ENCODE measurements around the gene PLEKHO2. TPM values are rescaled to one million over a fixed set of nuclear protein-coding genes. Genes with fewer than 3 reads are reported as not detected.

PLEKHO2 gene
- total RNA-seq, 2 experiments from 2014 or later, result 12.0 to 24.5 TPM

DNA sequence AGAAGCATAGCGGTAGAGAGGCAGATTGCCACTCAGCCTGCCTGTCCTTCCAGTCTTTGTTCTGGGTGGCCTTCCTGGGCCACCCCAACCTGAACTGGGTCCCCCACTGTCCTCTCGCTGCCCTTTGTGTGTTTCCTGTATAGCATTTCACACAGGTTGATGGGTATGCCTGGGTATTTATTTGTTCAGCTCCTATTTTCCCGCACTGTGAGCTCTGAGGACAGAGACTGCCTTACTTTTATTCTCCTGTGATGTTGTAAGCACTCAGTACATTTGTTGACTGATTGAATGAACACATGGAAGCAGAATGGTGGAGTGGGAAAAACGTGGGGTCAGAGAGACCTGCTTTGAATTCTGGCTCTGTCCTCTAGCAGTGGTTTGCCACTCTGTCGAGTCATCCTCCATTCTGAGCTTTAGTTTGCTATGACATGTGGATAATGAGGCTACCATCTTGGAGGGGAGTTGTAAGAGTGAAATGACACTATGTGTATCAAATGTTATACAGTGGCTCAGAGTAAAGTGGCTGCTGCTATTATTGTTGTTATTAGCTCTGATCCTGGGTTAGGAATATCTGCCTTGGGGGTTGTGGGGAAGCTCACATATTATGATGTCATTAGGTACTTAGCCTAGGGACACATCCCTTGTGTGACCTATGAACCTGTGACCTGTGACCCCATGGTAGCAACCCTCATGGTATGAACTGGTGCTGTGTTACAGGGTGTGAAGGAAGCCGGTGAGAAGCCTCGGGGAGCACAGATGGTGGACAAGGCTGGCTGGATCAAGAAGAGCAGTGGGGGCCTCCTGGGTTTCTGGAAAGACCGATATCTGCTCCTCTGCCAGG, 6.4 kb downstream of the PLEKHO2 start:
- TF ChIP-seq, protein P1, sequence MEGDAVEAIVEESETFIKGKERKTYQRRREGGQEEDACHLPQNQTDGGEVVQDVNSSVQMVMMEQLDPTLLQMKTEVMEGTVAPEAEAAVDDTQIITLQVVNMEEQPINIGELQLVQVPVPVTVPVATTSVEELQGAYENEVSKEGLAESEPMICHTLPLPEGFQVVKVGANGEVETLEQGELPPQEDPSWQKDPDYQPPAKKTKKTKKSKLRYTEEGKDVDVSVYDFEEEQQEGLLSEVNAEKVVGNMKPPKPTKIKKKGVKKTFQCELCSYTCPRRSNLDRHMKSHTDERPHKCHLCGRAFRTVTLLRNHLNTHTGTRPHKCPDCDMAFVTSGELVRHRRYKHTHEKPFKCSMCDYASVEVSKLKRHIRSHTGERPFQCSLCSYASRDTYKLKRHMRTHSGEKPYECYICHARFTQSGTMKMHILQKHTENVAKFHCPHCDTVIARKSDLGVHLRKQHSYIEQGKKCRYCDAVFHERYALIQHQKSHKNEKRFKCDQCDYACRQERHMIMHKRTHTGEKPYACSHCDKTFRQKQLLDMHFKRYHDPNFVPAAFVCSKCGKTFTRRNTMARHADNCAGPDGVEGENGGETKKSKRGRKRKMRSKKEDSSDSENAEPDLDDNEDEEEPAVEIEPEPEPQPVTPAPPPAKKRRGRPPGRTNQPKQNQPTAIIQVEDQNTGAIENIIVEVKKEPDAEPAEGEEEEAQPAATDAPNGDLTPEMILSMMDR (conservative IDR thresholded peaks at IDR 0.05; ENCODE audit: low read length), result no peak
- no peak for TF ChIP-seq EZH2phosphoT487 (IDR thresholded peaks at IDR 0.05; ENCODE audit: borderline replicate concordance, low read depth, low read length)

DNA sequence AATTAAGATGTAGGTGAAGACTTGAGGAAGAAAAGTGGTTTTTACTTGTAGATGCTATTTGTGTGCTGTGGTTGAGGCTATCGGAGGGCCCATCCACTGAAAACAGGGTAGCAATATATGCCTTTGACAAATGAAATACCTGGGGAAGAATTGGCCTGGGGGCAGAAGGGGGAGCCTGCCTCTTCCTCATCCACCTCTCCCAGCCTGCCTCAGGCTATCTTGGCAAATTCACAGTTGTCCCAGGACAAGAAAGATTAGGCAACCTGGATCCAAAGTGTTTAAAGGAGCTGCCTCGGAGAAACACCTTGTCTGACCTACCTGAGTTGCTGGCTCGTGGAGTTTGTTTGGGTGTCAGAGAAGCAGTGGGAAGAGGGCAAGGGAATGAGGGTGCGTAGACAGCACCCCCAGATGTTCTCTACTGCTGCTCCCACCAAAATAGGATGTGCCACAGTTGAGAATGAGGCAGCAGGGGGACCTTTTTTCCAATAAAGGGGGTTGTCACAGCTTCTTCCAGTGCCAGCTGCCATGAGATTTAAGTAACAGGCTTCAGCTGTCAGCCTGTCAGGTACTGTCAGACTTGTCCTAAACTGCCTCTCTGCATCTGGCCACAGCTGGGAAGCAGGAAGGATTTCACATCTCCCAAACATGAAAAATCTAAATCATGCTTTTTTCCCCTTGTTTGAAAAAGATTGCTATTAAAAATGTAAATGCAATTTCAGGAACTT, 9.2 kb downstream of the PLEKHO2 start:
- BruUV-seq (replicated peaks), result no TSS peak
- H3K4me1 ChIP-seq (ENCODE audit: insufficient read depth, low read length, poor library complexity, severe bottlenecking), result peaks cover 22% of the 10 kb centered on the region
- peaks cover 5% of the 10 kb centered on the region; the same call in 1 of the 2 replicates for H3K79me2 ChIP-seq (ENCODE audit: insufficient read depth, low read depth, low read length)
- intact Hi-C loops (cut with micrococcal nuclease; ENCODE audit: unreplicated experiment), result no loop called here
- H3K4me2 ChIP-seq (ENCODE audit: low read length), result no peak overlapping the region
- H3K36me3 ChIP-seq (ENCODE audit: insufficient read depth, low read length), result peaks cover 54% of the 10 kb centered on the region
- POLR2A ChIA-PET, result interaction anchor here (1.0 kb wide), 1 partner anchor 43 kb away, joined by 3 read pairs; no protein-coding TSS in a partner anchor
- no peak overlapping the region for H2AFZ ChIP-seq (ENCODE audit: low read length)
- H3K9me2 ChIP-seq (ENCODE audit: insufficient read depth, low read length), result no peaks in the 10 kb centered on the region
- CTCF ChIA-PET (ENCODE audit: unreplicated experiment), result no interaction called here
- no peaks in the 10 kb centered on the region for H4K20me1 ChIP-seq (ENCODE audit: insufficient read depth, low read length)
- H3K4me3 ChIP-seq (ENCODE audit: low read depth, low read length, poor library complexity, severe bottlenecking), result no peak overlapping the region
- no peak for DNase-seq (ENCODE audit: low spot score)
- no peaks in the 10 kb centered on the region for H3K9me3 ChIP-seq (ENCODE audit: low read length)
- H3K27ac ChIP-seq (ENCODE audit: low read depth, low read length, poor library complexity, severe bottlenecking), result no peak overlapping the region
- TF ChIP-seq, protein P1 (conservative IDR thresholded peaks at IDR 0.05; ENCODE audit: low read length), result no peak
- TF ChIP-seq EZH2phosphoT487 (IDR thresholded peaks at IDR 0.05; ENCODE audit: borderline replicate concordance, low read depth, low read length), result no peak

More for the DNA sequence above, 6.4 kb downstream of the PLEKHO2 start:
- Histone ChIP-seq H4K20me1 (ENCODE audit: insufficient read depth, low read length) (no peaks in the 10 kb centered on the region), H3K79me2 (ENCODE audit: insufficient read depth, low read depth, low read length) (peaks cover 23% of the 10 kb centered on the region; the same call in 1 of the 2 replicates), H3K4me3 (ENCODE audit: low read depth, low read length, poor library complexity, severe bottlenecking) (no peak overlapping the region), H3K27ac (ENCODE audit: low read depth, low read length, poor library complexity, severe bottlenecking) (no peak overlapping the region), H3K4me1 (ENCODE audit: insufficient read depth, low read length, poor library complexity, severe bottlenecking) (peaks cover 45% of the 10 kb centered on the region), H3K9me2 (ENCODE audit: insufficient read depth, low read length) (no peaks in the 10 kb centered on the region), H2AFZ (ENCODE audit: low read length) (no peak overlapping the region), H3K36me3 (ENCODE audit: insufficient read depth, low read length) (peaks cover 33% of the 10 kb centered on the region), H3K9me3 (ENCODE audit: low read length) (no peaks in the 10 kb centered on the region), H3K4me2 (ENCODE audit: low read length) (no peak overlapping the region)
- BruUV-seq (replicated peaks), result no TSS peak
- intact Hi-C loops (cut with micrococcal nuclease; ENCODE audit: unreplicated experiment), result no loop called here
- ChIA-PET POLR2A (interaction anchor here (0.5 to 1.0 kb wide), 4 partner anchors 15 to 177 kb away, joined by 3 to 6 read pairs (median 4); no protein-coding TSS in a partner anchor), CTCF (ENCODE audit: unreplicated experiment) (interaction anchor here (0.6 kb wide), 1 partner anchor 102 kb away, joined by 4 read pairs; no protein-coding TSS in a partner anchor)
- DNase-seq (ENCODE audit: low spot score), result no peak
